ENCODE measurements around the gene EME2.

GRCh38 chr16:1776991-1777374 is 4.4 kb downstream of the EME2 start:
- TF ChIP-seq, protein P1, sequence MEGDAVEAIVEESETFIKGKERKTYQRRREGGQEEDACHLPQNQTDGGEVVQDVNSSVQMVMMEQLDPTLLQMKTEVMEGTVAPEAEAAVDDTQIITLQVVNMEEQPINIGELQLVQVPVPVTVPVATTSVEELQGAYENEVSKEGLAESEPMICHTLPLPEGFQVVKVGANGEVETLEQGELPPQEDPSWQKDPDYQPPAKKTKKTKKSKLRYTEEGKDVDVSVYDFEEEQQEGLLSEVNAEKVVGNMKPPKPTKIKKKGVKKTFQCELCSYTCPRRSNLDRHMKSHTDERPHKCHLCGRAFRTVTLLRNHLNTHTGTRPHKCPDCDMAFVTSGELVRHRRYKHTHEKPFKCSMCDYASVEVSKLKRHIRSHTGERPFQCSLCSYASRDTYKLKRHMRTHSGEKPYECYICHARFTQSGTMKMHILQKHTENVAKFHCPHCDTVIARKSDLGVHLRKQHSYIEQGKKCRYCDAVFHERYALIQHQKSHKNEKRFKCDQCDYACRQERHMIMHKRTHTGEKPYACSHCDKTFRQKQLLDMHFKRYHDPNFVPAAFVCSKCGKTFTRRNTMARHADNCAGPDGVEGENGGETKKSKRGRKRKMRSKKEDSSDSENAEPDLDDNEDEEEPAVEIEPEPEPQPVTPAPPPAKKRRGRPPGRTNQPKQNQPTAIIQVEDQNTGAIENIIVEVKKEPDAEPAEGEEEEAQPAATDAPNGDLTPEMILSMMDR (IDR thresholded peaks at IDR 0.05), result no peak
- TF ChIP-seq EP300 (IDR thresholded peaks at IDR 0.05) (no peak), POLR2A (IDR thresholded peaks at IDR 0.05) (no peak)

Data from upper lobe of left lung (tissue), 4 donors.